Measurements from ENCODE around the gene WSB1. TPM values are rescaled to one million over a fixed set of nuclear protein-coding genes. Genes with fewer than 3 reads are reported as not detected.

The WSB1 gene
- total and polyA plus RNA-seq, 9 of the 15 experiments (the other 6 are each of a cell fraction or from before 2014, with no cell fraction given) = 22.8 to 229 (median 81.1) TPM

DNA sequence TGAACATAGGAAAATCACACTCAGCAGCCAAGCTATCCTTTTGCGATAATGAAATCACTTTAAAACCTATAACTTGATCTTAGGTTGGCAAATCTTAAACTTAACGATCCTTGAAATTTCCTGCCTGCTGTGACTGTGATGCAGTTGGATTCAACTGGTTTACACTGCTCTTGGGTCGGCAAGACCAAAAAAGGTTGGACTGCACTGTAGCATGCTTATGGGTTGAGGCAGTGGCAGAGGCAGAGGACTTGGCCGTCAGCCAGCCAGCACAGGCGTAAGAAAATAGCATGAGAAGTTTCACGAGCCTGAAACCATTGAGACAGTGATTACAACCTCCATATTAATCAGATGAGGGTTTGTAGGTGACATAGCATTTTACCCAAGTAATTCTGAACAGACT lies 21.4 kb downstream of the WSB1 start:
- H3K79me2 ChIP-seq (ENCODE audit: control insufficient read depth, insufficient read depth, low read length) = no peaks in the 10 kb centered on the region
- peaks cover 0 to 3% of the 10 kb centered on the region in 2 experiments; a peak in 3 of 5 replicates for H3K4me1 ChIP-seq (replicated peaks in 1 of 2; ENCODE audit: control insufficient read depth in 2 of 2, insufficient read depth in 2 of 2, low read length in 2 of 2)
- DNase-seq (ENCODE audit: extremely low read depth in 1 of 4, low spot score in 3 of 4) (peak in 1 of 4 experiments; percentile 21), ATAC-seq (peak; percentile 20; the same call in 2 of the 3 replicates), FAIRE-seq (no peak)
- intact Hi-C loops (cut with micrococcal nuclease) = no loop called here
- H2AFZ ChIP-seq (ENCODE audit: low read depth, low read length) = no peak overlapping the region
- H4K20me1 ChIP-seq (replicated peaks; ENCODE audit: control insufficient read depth, insufficient read depth, low read length) = no peaks in the 10 kb centered on the region
- ChIA-PET POLR2A (interaction anchor here (1.9 to 8.3 kb wide), 3 partner anchors 11 to 21 kb away, joined by 6 to 88 read pairs (median 16); partner anchors contain the start of gene WSB1), CTCF (ENCODE audit: low intra/inter-chr PET ratio) (no interaction called here)
- WGBS (ENCODE audit: insufficient coverage, low coverage, missing lambda C conversion rate) = 64% methylated on average over 6 of the region's 6 CpGs
- H3K4me2 ChIP-seq (ENCODE audit: insufficient read depth, low read length) = no peak overlapping the region
- no TSS peak for BruUV-seq (replicated peaks)
- TF ChIP-seq CCAR2 (IDR thresholded peaks at IDR 0.05; ENCODE audit: low read depth, low read length) = no peak
- TF ChIP-seq MAFG (tag; conservative IDR thresholded peaks at IDR 0.05) = 0 out of 2 replicates have a peak, but pooled peaks have one; percentile 22
- peak; percentile 77 for TF ChIP-seq NFIC (IDR thresholded peaks at IDR 0.05)
- H3K27me3 ChIP-seq (ENCODE audit: control insufficient read depth in 2 of 2, insufficient read depth in 2 of 2, low read length in 2 of 2) = no peaks in the 10 kb centered on the region
- peak overlapping the region in 1 of 2 experiments; percentile 42; a peak in 1 of 4 replicates for H3K9ac ChIP-seq (ENCODE audit: insufficient read depth in 1 of 2, low read depth in 2 of 2, low read length in 2 of 2)
- H3K9me3 ChIP-seq (replicated peaks; ENCODE audit: control insufficient read depth, insufficient read depth, low read depth, low read length) = no peaks in the 10 kb centered on the region
- peaks cover 76% of the 10 kb centered on the region for H3K36me3 ChIP-seq (ENCODE audit: control insufficient read depth, insufficient read depth, low read length)
- no peak overlapping the region for H3K4me3 ChIP-seq
- no peaks in the 10 kb centered on the region for H3K9me1 ChIP-seq (ENCODE audit: control insufficient read depth, insufficient read depth, low read length)
- in situ Hi-C loops (cut with MboI) = no loop called here
- H3K27ac ChIP-seq (ENCODE audit: extremely low read depth, low read depth, low read length) = no peak overlapping the region

DNA sequence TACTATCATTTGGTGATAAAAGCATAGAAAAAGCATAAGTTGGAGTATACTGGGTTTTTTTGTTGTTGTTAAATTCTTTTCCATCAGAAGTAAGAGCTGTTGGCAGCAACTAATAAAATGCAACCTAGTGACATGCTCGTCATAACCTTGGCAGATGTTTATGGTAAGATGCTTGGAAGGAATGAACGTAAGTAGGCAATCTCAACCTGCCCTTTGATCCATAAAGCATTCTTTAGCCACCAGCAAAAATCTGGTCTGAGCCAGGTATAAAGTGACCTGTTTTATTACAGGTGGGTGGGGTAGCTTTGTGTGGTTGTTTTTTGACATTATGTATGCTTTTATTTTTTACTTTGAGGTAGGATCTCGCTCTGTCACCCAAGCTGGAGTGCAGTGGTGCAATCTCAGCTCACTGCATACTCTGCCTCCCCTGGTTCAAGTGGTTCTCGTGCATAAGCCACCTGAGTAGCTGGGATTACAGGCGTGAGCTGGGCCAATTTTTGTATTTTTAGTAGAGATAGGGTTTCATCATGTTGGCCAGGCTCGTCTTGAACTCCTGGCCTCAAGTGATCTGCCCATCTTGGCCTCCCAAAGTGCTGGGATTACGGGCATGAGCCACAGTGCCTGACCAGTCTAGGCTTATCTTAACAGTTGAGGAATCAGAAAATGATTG lies 22.0 kb downstream of the WSB1 start:
- in situ Hi-C loops (cut with MboI) = no loop called here
- ATAC-seq (no peak), DNase-seq (ENCODE audit: extremely low read depth in 1 of 4, low spot score in 3 of 4) (no peak), FAIRE-seq (no peak)
- Histone ChIP-seq H3K79me2 (ENCODE audit: control insufficient read depth, insufficient read depth, low read length) (no peaks in the 10 kb centered on the region), H3K4me1 (replicated peaks in 1 of 2; ENCODE audit: control insufficient read depth in 2 of 2, insufficient read depth in 2 of 2, low read length in 2 of 2) (peaks cover 0 to 3% of the 10 kb centered on the region in 2 experiments; a peak in 3 of 5 replicates), H3K9me1 (ENCODE audit: control insufficient read depth, insufficient read depth, low read length) (no peaks in the 10 kb centered on the region), H3K27ac (ENCODE audit: extremely low read depth, low read depth, low read length) (no peak overlapping the region), H3K9me3 (replicated peaks; ENCODE audit: control insufficient read depth, insufficient read depth, low read depth, low read length) (no peaks in the 10 kb centered on the region), H2AFZ (ENCODE audit: low read depth, low read length) (no peak overlapping the region), H3K4me2 (ENCODE audit: insufficient read depth, low read length) (no peak overlapping the region), H3K27me3 (ENCODE audit: control insufficient read depth in 2 of 2, insufficient read depth in 2 of 2, low read length in 2 of 2) (no peaks in the 10 kb centered on the region), H3K4me3 (no peak overlapping the region), H3K9ac (ENCODE audit: insufficient read depth in 1 of 2, low read depth in 2 of 2, low read length in 2 of 2) (no peak overlapping the region), H4K20me1 (replicated peaks; ENCODE audit: control insufficient read depth, insufficient read depth, low read length) (no peaks in the 10 kb centered on the region), H3K36me3 (ENCODE audit: control insufficient read depth, insufficient read depth, low read length) (peaks cover 70% of the 10 kb centered on the region)
- WGBS (ENCODE audit: insufficient coverage, low coverage, missing lambda C conversion rate) = 92% methylated on average over 7 of the region's 7 CpGs
- CTCF ChIA-PET (ENCODE audit: low intra/inter-chr PET ratio) = no interaction called here
- BruUV-seq (replicated peaks) = no TSS peak
- no peak for TF ChIP-seq RBBP5 (IDR thresholded peaks at IDR 0.05; ENCODE audit: borderline replicate concordance, insufficient read depth, low read length, poor library complexity, severe bottlenecking)
- 0 out of 2 replicates have a peak, but pooled peaks have one; percentile 20 for TF ChIP-seq PML (IDR thresholded peaks at IDR 0.05; ENCODE audit: low read length)
- intact Hi-C loops (cut with micrococcal nuclease) = no loop called here
- POLR2A ChIA-PET = interaction anchor here (0.7 to 8.3 kb wide), 6 partner anchors 10 to 24 kb away, joined by 3 to 88 read pairs (median 5); partner anchors contain the start of gene WSB1
